Vagina (tissue), 2 donors: ENCODE results near the gene TWF2.

Source experiments
- CTCF ChIP-seq, 3 experiments: fragments of 450-650 bp in 2 of 3; fragments of 200-600 bp in 1 of 3; sonication (generic) in 1 of 3; IDR thresholded peaks; one replicate each; pipeline ENCODE4 v1.5.1; 2017 to 2019; ENCODE audit warnings: antibody characterized with exemption in 3 of 3, mild to moderate bottlenecking in 2 of 3, moderate library complexity in 2 of 3
- POLR2A ChIP-seq, 2 donors: fragments of 450-650 bp; IDR thresholded peaks; one replicate each; pipeline ENCODE4 v1.6.1; 2017; ENCODE audit warnings: antibody characterized with exemption in 2 of 2, mild to moderate bottlenecking in 2 of 2, moderate library complexity in 2 of 2
- POLR2AphosphoS5 ChIP-seq, 2 donors: sonication (generic); formaldehyde crosslinking; IDR thresholded peaks; one replicate each; pipeline ENCODE4 v1.9.0; 2017; ENCODE audit warnings: antibody characterized with exemption in 2 of 2, mild to moderate bottlenecking in 2 of 2, low read depth in 1 of 2; ENCODE audit not compliant: insufficient read depth in 1 of 2

GRCh38 chr3:52184690-52185089, 54.3 kb downstream of the TWF2 start:
- TF ChIP-seq CTCF (IDR thresholded peaks at IDR 0.05): no peak
- TF ChIP-seq POLR2AphosphoS5 (IDR thresholded peaks at IDR 0.05; ENCODE audit: insufficient read depth in 1 of 2, low read depth in 1 of 2): no peak
- no peak for TF ChIP-seq POLR2A (IDR thresholded peaks at IDR 0.05)
